Testis (tissue), 3 donors: Measurements from ENCODE around the gene FBXO5. TPM values are rescaled to one million over a fixed set of nuclear protein-coding genes. Genes with fewer than 3 reads are reported as not detected.
"Not testable (repeated sequence)": the region's sequence is repeated elsewhere in the genome, so short reads cannot be mapped to it uniquely, and the experiment has no call there.

ENCODE experiments used
- DNase-seq: peaks from one replicate; pipeline ENCODE4 v3.0.0-alpha.2; 2019
- H3K27ac ChIP-seq, 2 donors: fragments of 200-600 bp; sonication (generic); one replicate each; pipeline ENCODE4 v1.5.1; 2019
- H3K27me3 ChIP-seq: fragments of 200-600 bp; sonication (generic); one replicate; pipeline ENCODE4 v1.5.1; 2019
- H3K36me3 ChIP-seq: fragments of 200-600 bp; sonication (generic); one replicate; pipeline ENCODE4 v1.5.1; 2017; ENCODE audit warnings: low read depth; ENCODE audit errors: missing control alignments
- H3K4me1 ChIP-seq: fragments of 200-600 bp; sonication (generic); one replicate; pipeline ENCODE4 v1.5.1; 2019
- H3K4me3 ChIP-seq, 2 donors: fragments of 200-600 bp; sonication (generic); one replicate each; pipeline ENCODE4 v1.5.1; 2017 to 2019
- H3K9me3 ChIP-seq: fragments of 200-600 bp; sonication (generic); one replicate; pipeline ENCODE4 v1.5.1; 2017
- POLR2A ChIP-seq: fragments of 450-650 bp; IDR thresholded peaks from one replicate; pipeline ENCODE4 v1.6.1; 2017; ENCODE audit warnings: antibody characterized with exemption, mild to moderate bottlenecking, moderate library complexity
- whole genome bisulfite sequencing, 2 donors: methylation state at CpG; one replicate each; pipeline ENCODE4 v1.1.5; 2018; 5-methylcytosine and 5-hydroxymethylcytosine counted together
- intact Hi-C: fragments of 100-400 bp; cut with DNase I; formaldehyde crosslinking; loops from one replicate; pipeline ENCODE4 v1.15.1; 2023; ENCODE audit warnings: low total_unique reads
- polyA plus RNA-seq: library from polyadenylated mRNA; stranded (reverse); fragments of 350-450 nt; fragmentation: Illumina TruSeq; extraction: RNeasy Lipid Tissue Mini Kit (QIAGEN cat#74804); gene quantifications from one replicate; pipeline ENCODE4 v1.2.3, GENCODE V29; 2014; ENCODE audit warnings: low read depth, low replicate concordance; ENCODE audit not compliant: insufficient read depth
- total RNA-seq, 2 donors: library from RNA; depleted of rRNA; stranded (reverse); fragments of >200 nt; gene quantifications; one replicate each; pipeline ENCODE4 v1.2.3, GENCODE V29; 2016
- TF ChIP-seq, protein P1 (sequence below), 3 experiments: fragments of 450-650 bp in 2 of 3; fragments of 200-600 bp in 1 of 3; sonication (generic) in 1 of 3; IDR thresholded peaks; one replicate each; pipeline ENCODE4 v1.5.1; 2016 to 2019; ENCODE audit warnings: antibody characterized with exemption in 3 of 3, mild to moderate bottlenecking in 2 of 3, moderate library complexity in 1 of 3

FBXO5 gene
- total and polyA plus RNA-seq, 3 donors from 2014 or later, result 6.0 to 8.3 (median 6.8) TPM

DNA sequence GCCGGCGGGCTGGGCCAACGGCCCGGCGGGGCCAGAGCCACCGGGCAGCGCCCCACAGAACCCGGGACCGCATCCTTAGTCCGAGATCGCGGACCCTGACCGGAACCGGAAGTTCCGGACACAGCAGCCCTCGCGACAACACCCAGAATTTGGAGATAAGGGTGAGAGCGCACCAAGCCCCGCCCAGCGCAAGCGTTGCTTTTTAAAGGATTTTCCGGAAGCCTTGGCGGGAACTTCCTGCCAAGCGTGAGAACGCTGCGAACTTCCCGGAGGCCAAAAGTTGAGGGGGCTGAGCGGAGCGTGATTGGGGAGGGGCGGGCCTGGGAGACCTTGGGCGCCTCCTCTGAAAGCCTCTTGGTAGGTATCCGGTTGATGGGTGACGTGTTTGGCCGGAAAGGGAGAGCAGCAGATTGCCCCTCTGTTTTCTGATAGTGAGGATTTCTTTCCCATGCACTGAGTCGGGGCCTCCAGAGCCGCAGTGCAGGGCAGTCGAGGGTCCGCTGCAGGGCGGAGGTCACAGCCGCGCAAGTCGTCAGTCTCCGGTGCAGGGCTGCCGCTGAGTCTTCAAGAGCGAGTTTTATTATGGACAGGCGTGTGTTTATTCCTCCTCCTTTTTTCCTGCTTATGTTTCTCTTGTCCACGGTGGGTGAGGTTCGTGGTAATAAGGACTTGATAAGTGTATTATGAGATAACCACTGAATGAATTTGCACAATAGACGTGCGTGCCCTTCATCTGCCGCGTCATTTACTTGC lies 19.9 kb upstream of the FBXO5 start, which contains the start of gene MTRF1L:
TSS of gene MTRF1L (minus strand) at position 97 of the 753 bp plus-strand sequence. CDS start at position 73, 24 bp downstream.
- DNase-seq, result peak; percentile 97
- H3K4me1 ChIP-seq, result peaks cover 3% of the 10 kb centered on the region
- H3K36me3 ChIP-seq, result no peaks in the 10 kb centered on the region
- no peaks in the 10 kb centered on the region for H3K27me3 ChIP-seq
- 0% methylated on average over 24 to 48 of the region's 52 CpGs for WGBS, 2 donors
- intact Hi-C loops, result no loop called here
- no peaks in the 10 kb centered on the region for H3K9me3 ChIP-seq
- TF ChIP-seq, protein P1, sequence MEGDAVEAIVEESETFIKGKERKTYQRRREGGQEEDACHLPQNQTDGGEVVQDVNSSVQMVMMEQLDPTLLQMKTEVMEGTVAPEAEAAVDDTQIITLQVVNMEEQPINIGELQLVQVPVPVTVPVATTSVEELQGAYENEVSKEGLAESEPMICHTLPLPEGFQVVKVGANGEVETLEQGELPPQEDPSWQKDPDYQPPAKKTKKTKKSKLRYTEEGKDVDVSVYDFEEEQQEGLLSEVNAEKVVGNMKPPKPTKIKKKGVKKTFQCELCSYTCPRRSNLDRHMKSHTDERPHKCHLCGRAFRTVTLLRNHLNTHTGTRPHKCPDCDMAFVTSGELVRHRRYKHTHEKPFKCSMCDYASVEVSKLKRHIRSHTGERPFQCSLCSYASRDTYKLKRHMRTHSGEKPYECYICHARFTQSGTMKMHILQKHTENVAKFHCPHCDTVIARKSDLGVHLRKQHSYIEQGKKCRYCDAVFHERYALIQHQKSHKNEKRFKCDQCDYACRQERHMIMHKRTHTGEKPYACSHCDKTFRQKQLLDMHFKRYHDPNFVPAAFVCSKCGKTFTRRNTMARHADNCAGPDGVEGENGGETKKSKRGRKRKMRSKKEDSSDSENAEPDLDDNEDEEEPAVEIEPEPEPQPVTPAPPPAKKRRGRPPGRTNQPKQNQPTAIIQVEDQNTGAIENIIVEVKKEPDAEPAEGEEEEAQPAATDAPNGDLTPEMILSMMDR (IDR thresholded peaks at IDR 0.05), result no peak
- TF ChIP-seq POLR2A, result no peak
- H3K4me3 ChIP-seq, result peak within 1 kb of the TSS; percentile 79 to 91
- H3K27ac ChIP-seq, result peak within 1 kb of the TSS; percentile 79 to 88

DNA sequence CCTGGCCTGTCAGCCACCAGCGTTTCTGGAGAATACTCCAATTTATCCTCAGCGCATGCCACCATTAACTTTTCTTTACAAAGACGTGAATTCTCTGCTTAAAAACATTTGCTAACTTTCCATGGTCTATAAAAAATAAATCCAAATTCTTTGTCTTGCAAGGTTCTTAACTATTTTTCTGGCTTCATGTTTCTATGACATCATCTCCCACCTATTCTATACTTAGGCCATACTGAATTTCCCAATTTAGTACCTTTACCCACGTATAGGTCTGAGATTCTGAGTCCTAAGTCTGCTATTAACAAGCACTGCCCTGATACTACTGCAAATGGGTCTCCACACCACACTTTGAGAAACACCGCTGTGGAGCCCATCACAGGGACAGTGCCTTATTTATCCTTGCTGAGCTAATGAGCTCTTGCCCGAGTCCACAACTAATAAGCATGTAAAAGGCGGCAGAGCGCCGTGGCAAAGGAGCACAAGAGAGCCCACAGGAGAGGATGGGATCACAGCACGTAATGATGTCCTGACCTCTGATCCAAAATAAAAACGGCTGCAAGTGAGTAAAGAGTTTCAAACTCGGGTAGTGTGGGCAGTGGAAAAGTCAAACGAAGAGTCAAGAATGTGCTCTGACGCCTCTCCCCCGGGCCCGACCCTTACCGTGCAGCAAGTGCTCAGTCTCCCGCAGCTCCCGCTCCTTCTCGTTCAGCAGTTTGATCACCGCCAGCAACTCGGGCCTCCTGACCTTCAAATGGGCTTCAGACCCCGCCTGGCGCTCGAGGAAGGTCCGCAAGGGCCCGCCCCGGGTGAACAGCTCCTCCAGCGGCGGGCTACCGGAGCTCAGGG lies 19.1 kb upstream of the FBXO5 start:
- WGBS, 2 donors, result 2 to 3% methylated on average over 27 to 30 of the region's 31 CpGs
- Histone ChIP-seq H3K4me1 (peaks cover 3% of the 10 kb centered on the region), H3K9me3 (no peaks in the 10 kb centered on the region), H3K27ac (peak overlapping the region; percentile 79 to 88), H3K36me3 (no peaks in the 10 kb centered on the region), H3K4me3 (peak overlapping the region; percentile 79 to 91), H3K27me3 (no peaks in the 10 kb centered on the region)
- DNase-seq, result no peak
- intact Hi-C loops, result no loop called here
- TF ChIP-seq, protein P1 (IDR thresholded peaks at IDR 0.05), result no peak
- no peak for TF ChIP-seq POLR2A

DNA sequence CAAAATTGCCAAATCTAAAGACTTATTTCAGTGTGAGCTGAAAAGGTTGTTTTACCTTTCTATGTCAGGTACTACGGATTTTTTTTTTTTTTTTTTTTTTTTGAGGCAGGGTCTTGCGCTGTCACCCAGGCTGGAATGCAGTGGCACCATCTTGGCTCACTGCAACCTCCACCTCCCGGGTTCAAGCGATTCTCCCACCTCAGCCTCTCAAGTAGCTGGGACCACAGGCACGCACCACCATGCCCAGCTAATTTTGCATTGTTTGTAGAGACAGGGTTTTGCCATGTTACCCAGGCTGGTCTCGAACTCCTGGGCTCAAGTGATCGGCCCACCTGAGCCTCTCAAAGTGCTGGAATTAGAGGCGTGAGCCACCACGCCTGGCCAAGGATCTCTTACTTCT lies 17.9 kb upstream of the FBXO5 start:
- H3K36me3 ChIP-seq, H3K27ac ChIP-seq, H3K27me3 ChIP-seq, intact Hi-C loops, DNase-seq, H3K9me3 ChIP-seq, H3K4me3 ChIP-seq, H3K4me1 ChIP-seq: not testable (repeated sequence)
- 70 to 84% methylated on average over 9 of the region's 9 CpGs for WGBS, 2 donors

DNA sequence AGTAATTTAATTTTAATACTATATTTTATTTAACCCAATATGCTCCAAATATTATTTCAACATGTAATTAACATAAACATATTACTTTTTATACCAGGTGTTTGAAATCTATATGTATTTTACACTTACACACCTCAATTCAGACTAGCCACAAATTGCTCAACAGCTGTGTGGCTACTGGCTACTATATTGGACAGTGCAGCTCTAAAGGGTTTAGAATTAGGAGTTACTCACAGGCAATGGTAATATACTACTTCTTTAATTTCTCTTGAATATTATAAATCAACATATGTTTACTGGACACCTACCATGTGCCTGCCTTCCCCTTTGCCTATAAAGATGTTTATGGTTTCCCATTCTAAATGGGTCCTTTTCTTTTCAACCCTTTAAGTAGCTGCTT lies 17.4 kb upstream of the FBXO5 start:
- intact Hi-C loops, result no loop called here
- TF ChIP-seq, protein P1 (IDR thresholded peaks at IDR 0.05), result no peak
- TF ChIP-seq POLR2A, result no peak
- Histone ChIP-seq H3K9me3 (no peaks in the 10 kb centered on the region), H3K27me3 (no peaks in the 10 kb centered on the region), H3K36me3 (no peaks in the 10 kb centered on the region), H3K4me3 (no peak overlapping the region), H3K27ac (no peak overlapping the region), H3K4me1 (peaks cover 3% of the 10 kb centered on the region)
- DNase-seq, result no peak

DNA sequence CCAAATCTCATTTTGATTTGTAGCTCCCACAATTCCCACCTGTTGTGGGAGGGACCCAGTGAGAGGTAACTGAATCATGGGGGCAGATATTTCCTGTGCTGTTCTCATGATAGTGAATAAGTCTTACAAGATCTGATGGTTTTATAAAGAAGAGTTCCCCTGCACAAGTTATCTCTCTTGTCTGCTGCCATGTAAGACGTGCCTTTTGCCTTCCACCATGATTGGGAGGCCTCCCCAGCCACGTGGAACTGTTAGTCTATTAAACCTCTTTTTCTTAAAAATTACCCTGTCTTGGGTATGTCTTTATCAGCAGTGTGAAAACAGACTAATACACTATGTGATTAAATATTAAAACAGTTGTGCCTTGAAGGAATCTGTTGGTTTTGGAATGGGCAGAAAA lies 16.7 kb upstream of the FBXO5 start:
- intact Hi-C loops, H3K4me1 ChIP-seq, DNase-seq, H3K4me3 ChIP-seq, H3K27ac ChIP-seq, H3K27me3 ChIP-seq, H3K9me3 ChIP-seq, H3K36me3 ChIP-seq: not testable (repeated sequence)
- WGBS, 2 donors, result 39 to 44% methylated on average over 2 of the region's 2 CpGs
